ENCODE measurements around the gene MTFR1L.

The MTFR1L gene

DNA sequence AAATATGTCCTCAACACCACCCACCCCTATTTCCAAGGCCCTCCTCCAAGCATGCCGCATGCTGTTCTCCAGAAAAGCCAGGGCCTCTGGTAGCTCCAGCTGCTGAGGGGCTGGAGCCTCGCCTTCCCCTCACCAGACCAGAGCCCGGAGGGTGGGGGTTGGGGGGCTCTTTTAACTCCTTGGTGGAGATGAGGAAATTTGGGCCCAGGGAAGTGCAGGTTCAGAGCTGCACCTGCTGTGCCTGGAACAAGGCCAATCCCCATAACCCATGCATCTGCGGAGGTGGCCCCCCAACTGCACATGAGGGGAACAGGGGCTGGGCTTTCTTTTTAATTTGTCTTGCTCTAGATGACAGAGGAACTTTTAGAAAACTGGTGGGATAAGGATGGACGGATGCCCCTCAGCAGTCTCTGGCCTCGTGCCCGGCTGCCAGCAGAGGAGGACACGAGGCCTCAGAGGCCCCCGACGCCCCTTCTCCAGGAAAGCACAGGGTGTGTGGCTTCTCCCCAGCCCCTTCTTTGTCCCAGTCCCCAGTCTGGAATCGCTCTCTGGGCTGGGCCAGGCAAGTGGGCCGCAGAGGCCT, 20.3 kb upstream of the MTFR1L start:
- TF ChIP-seq ZNF384 (IDR thresholded peaks at IDR 0.05) (no peak), BHLHE40 (IDR thresholded peaks at IDR 0.05; ENCODE audit: borderline replicate concordance) (no peak), L3MBTL2 (conservative IDR thresholded peaks at IDR 0.05) (peak; percentile 57), HDGF (IDR thresholded peaks at IDR 0.05; ENCODE audit: borderline replicate concordance) (no peak), ELF4 (IDR thresholded peaks at IDR 0.05) (no peak)
- no peak for DNase-seq (ENCODE audit: extremely low spot score)
- ChIA-PET POLR2A (interaction anchor here (1.4 to 2.3 kb wide), 3 partner anchors 10 to 294 kb away, joined by 3 to 14 read pairs (median 3); no protein-coding TSS in a partner anchor), CTCF (no interaction called here)

- CTCF ChIA-PET: no interaction called here
- TF ChIP-seq NFRKB (IDR thresholded peaks at IDR 0.05) (no peak), FOXK2 (IDR thresholded peaks at IDR 0.05) (no peak), LEF1 (IDR thresholded peaks at IDR 0.05; ENCODE audit: borderline replicate concordance) (no peak), FOXA1 (IDR thresholded peaks at IDR 0.05) (no peak), ZNF384 (IDR thresholded peaks at IDR 0.05) (no peak), SUZ12 (IDR thresholded peaks at IDR 0.05) (no peak), ELF4 (IDR thresholded peaks at IDR 0.05) (no peak), TARDBP (IDR thresholded peaks at IDR 0.05) (no peak), SP1 (IDR thresholded peaks at IDR 0.05) (no peak), BHLHE40 (IDR thresholded peaks at IDR 0.05; ENCODE audit: borderline replicate concordance) (no peak), CTBP1 (IDR thresholded peaks at IDR 0.05; ENCODE audit: borderline replicate concordance) (no peak), ARNT (IDR thresholded peaks at IDR 0.05) (no peak), HDGF (IDR thresholded peaks at IDR 0.05; ENCODE audit: borderline replicate concordance) (no peak), FOXM1 (IDR thresholded peaks at IDR 0.05; ENCODE audit: borderline replicate concordance) (no peak), L3MBTL2 (conservative IDR thresholded peaks at IDR 0.05) (no peak)
- TF ChIP-seq, protein P1, sequence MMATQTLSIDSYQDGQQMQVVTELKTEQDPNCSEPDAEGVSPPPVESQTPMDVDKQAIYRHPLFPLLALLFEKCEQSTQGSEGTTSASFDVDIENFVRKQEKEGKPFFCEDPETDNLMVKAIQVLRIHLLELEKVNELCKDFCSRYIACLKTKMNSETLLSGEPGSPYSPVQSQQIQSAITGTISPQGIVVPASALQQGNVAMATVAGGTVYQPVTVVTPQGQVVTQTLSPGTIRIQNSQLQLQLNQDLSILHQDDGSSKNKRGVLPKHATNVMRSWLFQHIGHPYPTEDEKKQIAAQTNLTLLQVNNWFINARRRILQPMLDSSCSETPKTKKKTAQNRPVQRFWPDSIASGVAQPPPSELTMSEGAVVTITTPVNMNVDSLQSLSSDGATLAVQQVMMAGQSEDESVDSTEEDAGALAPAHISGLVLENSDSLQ (IDR thresholded peaks at IDR 0.05): no peak
- POLR2A ChIA-PET: interaction anchor here (0.8 to 2.3 kb wide), 7 partner anchors 10 to 295 kb away, joined by 3 to 14 read pairs (median 3); no protein-coding TSS in a partner anchor
- DNase-seq (ENCODE audit: extremely low spot score): peak; percentile 71
Observed at GRCh38 chr1:25799935-25800702, 19.6 kb upstream of the MTFR1L start, which contains the start of gene SELENON. TSS of gene SELENON (plus strand) at chr1:25800193. CDS start at chr1:25800231, 38 bp downstream.

DNA sequence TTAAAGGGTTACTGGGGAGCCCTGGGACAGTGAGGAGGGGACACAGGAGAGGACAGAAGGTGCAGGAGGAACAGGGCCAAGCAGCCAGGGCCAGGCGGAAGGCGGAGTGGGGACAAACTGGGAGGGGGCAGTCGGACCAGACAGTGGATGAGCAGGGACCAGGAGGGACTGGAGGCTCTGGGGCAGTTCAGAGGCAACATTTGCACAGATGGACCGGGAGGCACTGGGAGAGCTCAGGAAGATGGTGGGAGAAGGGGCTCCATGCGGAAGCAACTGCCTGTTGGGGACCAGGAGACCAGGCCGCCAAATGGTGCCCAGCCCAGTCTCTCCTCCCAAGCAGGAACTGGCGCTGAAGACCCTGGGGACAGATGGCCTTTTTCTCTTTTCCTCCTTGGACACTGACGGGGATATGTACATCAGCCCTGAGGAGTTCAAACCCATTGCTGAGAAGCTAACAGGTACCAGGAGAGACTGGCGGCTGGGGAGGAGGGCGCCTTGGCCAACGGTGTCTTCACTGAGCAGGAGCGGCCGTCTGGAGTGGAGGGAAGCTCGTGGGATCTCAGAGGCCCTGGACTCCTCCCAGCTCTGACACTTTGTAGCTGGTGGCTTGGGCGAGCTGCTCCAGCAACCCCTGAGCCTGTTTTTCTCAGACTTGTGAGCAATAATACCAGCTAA, 18.9 kb upstream of the MTFR1L start:
- DNase-seq (ENCODE audit: extremely low spot score): no peak
- ChIA-PET CTCF (no interaction called here), POLR2A (interaction anchor here (0.8 to 2.3 kb wide), 7 partner anchors 9 to 295 kb away, joined by 3 to 14 read pairs (median 3); no protein-coding TSS in a partner anchor)
- TF ChIP-seq ELF4 (IDR thresholded peaks at IDR 0.05): no peak
- no peak for TF ChIP-seq SP1 (IDR thresholded peaks at IDR 0.05)
- no peak for TF ChIP-seq HDGF (IDR thresholded peaks at IDR 0.05; ENCODE audit: borderline replicate concordance)
- TF ChIP-seq, protein P1 (IDR thresholded peaks at IDR 0.05): no peak
- no peak for TF ChIP-seq BHLHE40 (IDR thresholded peaks at IDR 0.05; ENCODE audit: borderline replicate concordance)
- no peak for TF ChIP-seq FOXK2 (IDR thresholded peaks at IDR 0.05)
- TF ChIP-seq L3MBTL2 (conservative IDR thresholded peaks at IDR 0.05): no peak
- TF ChIP-seq NFRKB (IDR thresholded peaks at IDR 0.05): no peak

GRCh38 chr1:25802915-25803314, 16.8 kb upstream of the MTFR1L start:
- no peak for TF ChIP-seq ZNF384 (IDR thresholded peaks at IDR 0.05)
- no peak for TF ChIP-seq FOXM1 (IDR thresholded peaks at IDR 0.05; ENCODE audit: borderline replicate concordance)
- no peak for TF ChIP-seq FOXA1 (IDR thresholded peaks at IDR 0.05)
- TF ChIP-seq, protein P1 (IDR thresholded peaks at IDR 0.05): no peak
- no peak for TF ChIP-seq FOXK2 (IDR thresholded peaks at IDR 0.05)
- TF ChIP-seq L3MBTL2 (conservative IDR thresholded peaks at IDR 0.05): no peak
- TF ChIP-seq LEF1 (IDR thresholded peaks at IDR 0.05; ENCODE audit: borderline replicate concordance): no peak
- no peak for TF ChIP-seq CTBP1 (IDR thresholded peaks at IDR 0.05; ENCODE audit: borderline replicate concordance)
- no peak for TF ChIP-seq TARDBP (IDR thresholded peaks at IDR 0.05)
- no peak for TF ChIP-seq SP1 (IDR thresholded peaks at IDR 0.05)
- TF ChIP-seq ARNT (IDR thresholded peaks at IDR 0.05): no peak
- TF ChIP-seq NFRKB (IDR thresholded peaks at IDR 0.05): no peak
- POLR2A ChIA-PET: interaction anchor here (0.9 to 1.1 kb wide), 2 partner anchors 205 to 571 kb away, joined by 3 read pairs; partner anchors contain the start of gene SYF2
- DNase-seq (ENCODE audit: extremely low spot score): no peak
- CTCF ChIA-PET: interaction anchor here (1.1 kb wide), 1 partner anchor 210 kb away, joined by 4 read pairs; no protein-coding TSS in a partner anchor

DNA sequence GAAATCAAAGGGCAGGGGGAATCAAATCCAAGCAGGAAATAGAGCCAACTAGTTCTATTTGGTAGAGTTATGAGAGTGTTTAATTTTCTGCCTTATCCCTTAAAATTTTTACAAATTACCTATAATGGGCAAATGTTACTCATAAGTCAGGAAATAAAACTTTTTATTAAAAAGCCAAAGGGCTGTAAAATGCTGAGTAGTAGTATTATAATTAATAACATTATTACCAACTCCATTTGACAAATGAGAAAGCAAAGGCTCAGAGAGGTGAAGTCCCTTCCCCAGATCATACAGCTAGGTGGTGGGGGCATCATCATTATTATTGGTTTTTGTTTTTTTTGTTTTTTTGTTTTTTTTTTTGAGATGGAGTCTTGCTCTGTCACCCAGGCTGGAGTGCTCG, 16.4 kb upstream of the MTFR1L start:
- ChIA-PET POLR2A (interaction anchor here (0.9 to 1.1 kb wide), 2 partner anchors 205 to 571 kb away, joined by 3 read pairs; partner anchors contain the start of gene SYF2), CTCF (no interaction called here)
- TF ChIP-seq FOXK2 (IDR thresholded peaks at IDR 0.05): no peak
- no peak for TF ChIP-seq ZNF384 (IDR thresholded peaks at IDR 0.05)
- no peak for TF ChIP-seq CTBP1 (IDR thresholded peaks at IDR 0.05; ENCODE audit: borderline replicate concordance)
- TF ChIP-seq SP1 (IDR thresholded peaks at IDR 0.05): no peak
- no peak for DNase-seq (ENCODE audit: extremely low spot score)

All from HEK293T (cell line).